ENCODE results near the gene TMEM119. TPM values are rescaled to one million over a fixed set of nuclear protein-coding genes. Genes with fewer than 3 reads are reported as not detected.

TMEM119 gene
- total RNA-seq, 1 experiment from 2014 or later = not detected

GRCh38 chr12:108573317-108573716 lies 24.6 kb downstream of the TMEM119 start:
- H2AFZ ChIP-seq (ENCODE audit: low read length) = no peak overlapping the region
- no peak for DNase-seq

DNA sequence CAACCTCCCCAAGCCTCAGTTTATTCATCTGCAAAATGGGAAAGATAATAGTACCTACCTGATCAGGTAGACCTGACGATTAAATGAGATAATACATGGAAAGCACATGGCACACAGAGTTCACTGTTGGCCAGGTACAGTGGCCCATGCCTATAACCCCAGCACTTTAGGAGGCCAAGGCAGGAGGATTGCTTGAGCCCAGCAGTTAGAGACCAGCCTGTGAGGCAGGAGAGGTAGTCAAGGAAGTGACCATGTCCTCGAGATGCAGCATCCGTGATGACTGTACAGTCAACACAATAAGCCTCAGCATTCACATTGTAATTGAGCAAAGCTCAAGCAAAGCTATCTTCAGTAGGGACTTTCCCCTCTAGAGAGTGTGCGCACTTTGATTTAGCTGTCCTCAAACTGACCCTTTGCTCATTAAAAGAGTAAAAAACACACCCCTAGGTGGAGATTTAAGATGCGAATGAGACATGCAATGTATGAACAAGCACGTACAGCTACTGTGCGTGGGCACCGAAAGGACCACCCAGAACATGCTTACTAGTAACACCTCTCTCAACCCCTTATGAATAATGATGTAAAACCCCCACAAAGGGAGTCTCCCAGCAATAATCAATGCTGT lies 25.6 kb downstream of the TMEM119 start:
- Histone ChIP-seq H2AFZ (ENCODE audit: low read length) (no peak overlapping the region), H3K4me3 (ENCODE audit: low read length) (no peak overlapping the region), H3K27me3 (ENCODE audit: low read length) (no peaks in the 10 kb centered on the region), H3K79me2 (ENCODE audit: low read length) (no peaks in the 10 kb centered on the region), H3K9me2 (replicated peaks; ENCODE audit: insufficient read depth, low read length) (no peaks in the 10 kb centered on the region), H3K4me2 (ENCODE audit: low read depth, low read length, poor library complexity, severe bottlenecking) (peak overlapping the region; percentile 42), H4K20me1 (ENCODE audit: insufficient read depth, low read depth, low read length) (no peaks in the 10 kb centered on the region), H3K36me3 (ENCODE audit: insufficient read depth, low read length) (peaks cover 13% of the 10 kb centered on the region), H3K4me1 (ENCODE audit: low read length) (peaks cover 23% of the 10 kb centered on the region), H3K9me3 (ENCODE audit: low read length) (no peaks in the 10 kb centered on the region), H3K27ac (ENCODE audit: low read length) (no peak overlapping the region), H3K9ac (ENCODE audit: low read length) (no peak overlapping the region)
- no peak for DNase-seq

More at GRCh38 chr12:108573317-108573716, 24.6 kb downstream of the TMEM119 start:
- Histone ChIP-seq H3K4me1 (ENCODE audit: low read length) (peaks cover 23% of the 10 kb centered on the region), H3K79me2 (ENCODE audit: low read length) (no peaks in the 10 kb centered on the region), H3K36me3 (ENCODE audit: insufficient read depth, low read length) (0 out of 2 replicates have a peak, but pooled peaks cover 3% of the 10 kb centered on the region), H3K4me3 (ENCODE audit: low read length) (no peak overlapping the region), H3K27me3 (ENCODE audit: low read length) (no peaks in the 10 kb centered on the region), H3K9ac (ENCODE audit: low read length) (no peak overlapping the region), H3K4me2 (ENCODE audit: low read depth, low read length, poor library complexity, severe bottlenecking) (peak overlapping the region; percentile 42), H3K9me3 (ENCODE audit: low read length) (no peaks in the 10 kb centered on the region), H4K20me1 (ENCODE audit: insufficient read depth, low read depth, low read length) (no peaks in the 10 kb centered on the region), H3K27ac (ENCODE audit: low read length) (no peak overlapping the region), H3K9me2 (replicated peaks; ENCODE audit: insufficient read depth, low read length) (no peaks in the 10 kb centered on the region)

DNA sequence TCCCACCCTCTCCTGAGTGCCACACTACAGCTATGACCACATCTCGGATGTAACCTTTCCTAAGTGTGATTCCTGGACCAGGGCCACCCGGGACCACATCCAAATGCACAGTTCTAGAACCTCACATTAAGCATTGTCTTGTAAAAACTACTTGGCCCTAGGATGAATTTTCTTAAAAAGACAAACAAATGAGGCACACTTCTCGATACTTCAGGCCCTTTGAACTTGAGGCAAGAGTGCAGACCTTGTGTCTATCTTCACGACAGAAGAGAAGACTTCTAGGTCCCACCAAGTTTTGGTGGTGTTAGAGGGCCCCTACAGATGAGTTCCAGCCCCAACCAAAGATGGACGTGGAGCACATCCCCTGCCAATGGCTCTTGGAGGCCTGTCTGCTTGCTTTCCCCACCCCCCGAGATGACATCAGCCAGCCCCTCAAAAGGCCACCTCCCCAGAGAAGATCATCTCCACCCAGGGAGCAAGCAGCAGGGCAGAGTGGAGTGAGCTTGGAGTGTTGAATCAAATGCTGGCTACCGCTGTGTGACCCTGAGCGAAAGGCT lies 26.2 kb downstream of the TMEM119 start:
- Histone ChIP-seq H3K4me2 (ENCODE audit: low read depth, low read length, poor library complexity, severe bottlenecking) (no peak overlapping the region), H3K79me2 (ENCODE audit: low read length) (no peaks in the 10 kb centered on the region), H3K9ac (ENCODE audit: low read length) (no peak overlapping the region), H3K9me3 (ENCODE audit: low read length) (no peaks in the 10 kb centered on the region), H3K9me2 (replicated peaks; ENCODE audit: insufficient read depth, low read length) (no peaks in the 10 kb centered on the region), H3K4me3 (ENCODE audit: low read length) (no peak overlapping the region), H4K20me1 (ENCODE audit: insufficient read depth, low read depth, low read length) (no peaks in the 10 kb centered on the region), H3K27ac (ENCODE audit: low read length) (no peak overlapping the region), H3K27me3 (ENCODE audit: low read length) (no peaks in the 10 kb centered on the region), H3K36me3 (ENCODE audit: insufficient read depth, low read length) (peaks cover 19% of the 10 kb centered on the region), H2AFZ (ENCODE audit: low read length) (no peak overlapping the region), H3K4me1 (ENCODE audit: low read length) (peaks cover 23% of the 10 kb centered on the region)
- DNase-seq = no peak

GRCh38 chr12:108570743-108571608 lies 26.9 kb downstream of the TMEM119 start:
- H3K79me2 ChIP-seq (ENCODE audit: low read length) = no peaks in the 10 kb centered on the region
- peaks cover 27% of the 10 kb centered on the region for H3K4me1 ChIP-seq (ENCODE audit: low read length)
- H3K9ac ChIP-seq (ENCODE audit: low read length) = no peak overlapping the region
- no peaks in the 10 kb centered on the region for H4K20me1 ChIP-seq (ENCODE audit: insufficient read depth, low read depth, low read length)
- H3K36me3 ChIP-seq (ENCODE audit: insufficient read depth, low read length) = peaks cover 26% of the 10 kb centered on the region
- H3K4me2 ChIP-seq (ENCODE audit: low read depth, low read length, poor library complexity, severe bottlenecking) = no peak overlapping the region
- DNase-seq = peak; percentile 69
- no peaks in the 10 kb centered on the region for H3K9me3 ChIP-seq (ENCODE audit: low read length)
- no peaks in the 10 kb centered on the region for H3K27me3 ChIP-seq (ENCODE audit: low read length)
- no peaks in the 10 kb centered on the region for H3K9me2 ChIP-seq (replicated peaks; ENCODE audit: insufficient read depth, low read length)
- H3K27ac ChIP-seq (ENCODE audit: low read length) = no peak overlapping the region
- no peak overlapping the region for H3K4me3 ChIP-seq (ENCODE audit: low read length)
- no peak overlapping the region for H2AFZ ChIP-seq (ENCODE audit: low read length)

- Histone ChIP-seq H3K27me3 (ENCODE audit: low read length) (no peaks in the 10 kb centered on the region), H4K20me1 (ENCODE audit: insufficient read depth, low read depth, low read length) (no peaks in the 10 kb centered on the region), H3K9ac (ENCODE audit: low read length) (no peak overlapping the region), H3K4me2 (ENCODE audit: low read depth, low read length, poor library complexity, severe bottlenecking) (no peak overlapping the region), H3K36me3 (ENCODE audit: insufficient read depth, low read length) (peaks cover 32% of the 10 kb centered on the region), H3K79me2 (ENCODE audit: low read length) (peaks cover 9% of the 10 kb centered on the region), H3K9me3 (ENCODE audit: low read length) (no peaks in the 10 kb centered on the region), H3K4me3 (ENCODE audit: low read length) (no peak overlapping the region), H3K9me2 (replicated peaks; ENCODE audit: insufficient read depth, low read length) (no peaks in the 10 kb centered on the region), H2AFZ (ENCODE audit: low read length) (no peak overlapping the region), H3K4me1 (ENCODE audit: low read length) (peaks cover 50% of the 10 kb centered on the region), H3K27ac (ENCODE audit: low read length) (no peak overlapping the region)
- DNase-seq = no peak
Measured at GRCh38 chr12:108568338-108569154, 29.3 kb downstream of the TMEM119 start.

DNA sequence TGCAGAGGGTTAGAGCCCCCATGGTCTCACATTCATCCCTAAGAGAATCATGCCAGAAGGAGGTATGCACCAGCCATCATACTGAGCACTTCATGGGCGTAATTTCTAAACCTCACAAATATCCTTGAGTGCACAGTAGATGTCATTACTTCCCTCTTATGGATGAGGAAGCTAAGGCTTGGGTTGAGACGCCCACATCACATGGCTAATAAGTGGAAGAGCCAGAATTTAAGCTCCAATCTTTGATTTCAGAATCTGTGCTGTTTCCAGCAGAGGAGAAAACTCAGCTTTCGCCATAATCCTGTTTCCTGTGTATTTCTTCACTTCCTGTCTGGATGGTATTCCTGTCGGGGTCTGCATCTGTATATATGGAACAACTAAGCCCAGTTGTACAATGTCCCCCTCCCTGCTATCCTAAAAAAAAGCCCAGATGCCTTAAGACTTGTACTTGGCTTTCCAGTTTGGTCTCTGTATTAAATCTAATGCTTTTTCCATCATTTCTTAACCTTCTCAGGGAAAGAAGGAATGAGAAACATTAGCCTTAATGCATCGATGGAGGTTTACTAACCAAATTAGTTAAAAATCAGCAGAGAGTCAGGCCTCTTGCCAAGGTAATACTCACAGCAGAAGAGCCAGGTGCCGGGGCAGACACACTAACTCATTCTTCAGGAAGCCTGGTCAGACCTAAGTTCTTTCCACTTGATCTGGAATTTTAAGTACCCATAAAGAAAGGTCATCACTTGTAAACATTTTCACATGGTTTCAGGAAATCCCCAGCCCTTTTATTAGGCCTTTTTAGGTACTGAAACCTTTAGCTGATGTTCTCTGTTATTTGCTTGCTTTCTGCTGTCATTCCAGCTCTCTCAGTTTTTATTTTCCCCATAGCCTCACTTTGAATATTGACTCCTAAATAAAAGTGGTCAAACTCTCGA lies 30.2 kb downstream of the TMEM119 start:
- Histone ChIP-seq H2AFZ (ENCODE audit: low read length) (no peak overlapping the region), H3K9me2 (replicated peaks; ENCODE audit: insufficient read depth, low read length) (no peaks in the 10 kb centered on the region), H3K9ac (ENCODE audit: low read length) (no peak overlapping the region), H3K4me3 (ENCODE audit: low read length) (no peak overlapping the region), H3K27ac (ENCODE audit: low read length) (no peak overlapping the region), H3K9me3 (ENCODE audit: low read length) (no peaks in the 10 kb centered on the region), H4K20me1 (ENCODE audit: insufficient read depth, low read depth, low read length) (no peaks in the 10 kb centered on the region), H3K36me3 (ENCODE audit: insufficient read depth, low read length) (peaks cover 32% of the 10 kb centered on the region), H3K4me1 (ENCODE audit: low read length) (peaks cover 46% of the 10 kb centered on the region), H3K79me2 (ENCODE audit: low read length) (peaks cover 18% of the 10 kb centered on the region), H3K27me3 (ENCODE audit: low read length) (no peaks in the 10 kb centered on the region), H3K4me2 (ENCODE audit: low read depth, low read length, poor library complexity, severe bottlenecking) (no peak overlapping the region)
- no peak for DNase-seq

GRCh38 chr12:108566452-108566851 lies 31.4 kb downstream of the TMEM119 start:
- H2AFZ ChIP-seq (ENCODE audit: low read length) = no peak overlapping the region
- H4K20me1 ChIP-seq (ENCODE audit: insufficient read depth, low read depth, low read length) = no peaks in the 10 kb centered on the region
- peaks cover 32% of the 10 kb centered on the region for H3K36me3 ChIP-seq (ENCODE audit: insufficient read depth, low read length)
- no peaks in the 10 kb centered on the region for H3K27me3 ChIP-seq (ENCODE audit: low read length)
- H3K4me2 ChIP-seq (ENCODE audit: low read depth, low read length, poor library complexity, severe bottlenecking) = no peak overlapping the region
- no peaks in the 10 kb centered on the region for H3K9me3 ChIP-seq (ENCODE audit: low read length)
- H3K4me1 ChIP-seq (ENCODE audit: low read length) = peaks cover 48% of the 10 kb centered on the region
- no peak for DNase-seq
- peaks cover 19% of the 10 kb centered on the region for H3K79me2 ChIP-seq (ENCODE audit: low read length)
- no peak overlapping the region for H3K4me3 ChIP-seq (ENCODE audit: low read length)
- no peaks in the 10 kb centered on the region for H3K9me2 ChIP-seq (replicated peaks; ENCODE audit: insufficient read depth, low read length)
- H3K9ac ChIP-seq (ENCODE audit: low read length) = 0 out of 2 replicates have a peak overlapping the region, but pooled peaks have one; percentile 39
- 0 out of 2 replicates have a peak overlapping the region, but pooled peaks have one; percentile 14 for H3K27ac ChIP-seq (ENCODE audit: low read length)

Data from Karpas-422 (cell line).